GM21367 (cell line): ENCODE results near the gene USP20.

Experiments
- ATAC-seq: cut with Tn5 transposase; IDR thresholded peaks from one replicate; pipeline ENCODE4 v1.9.1; 2021; ENCODE audit not compliant: unreplicated experiment

The USP20 gene

DNA sequence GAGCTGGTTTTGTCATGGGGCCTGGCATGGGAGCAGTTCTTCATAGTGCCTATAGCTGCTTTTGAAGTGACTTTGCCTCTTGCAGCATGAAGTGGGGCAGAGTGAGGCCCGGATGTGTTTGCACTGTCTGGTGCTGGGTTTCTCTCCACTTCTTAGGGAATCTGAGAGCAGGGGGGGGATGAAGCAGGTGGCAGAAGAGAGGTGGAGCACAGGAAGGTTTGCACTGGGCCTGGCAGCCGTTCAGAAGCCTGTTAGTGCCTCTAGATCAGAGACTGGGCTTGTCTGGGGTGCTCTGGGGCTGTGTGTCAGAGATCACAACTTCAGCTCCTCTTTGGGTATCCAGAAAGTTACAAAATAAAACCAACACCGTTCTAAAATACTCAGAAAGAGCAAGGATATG is 18.4 kb downstream of the USP20 start:
- no peak for ATAC-seq

DNA sequence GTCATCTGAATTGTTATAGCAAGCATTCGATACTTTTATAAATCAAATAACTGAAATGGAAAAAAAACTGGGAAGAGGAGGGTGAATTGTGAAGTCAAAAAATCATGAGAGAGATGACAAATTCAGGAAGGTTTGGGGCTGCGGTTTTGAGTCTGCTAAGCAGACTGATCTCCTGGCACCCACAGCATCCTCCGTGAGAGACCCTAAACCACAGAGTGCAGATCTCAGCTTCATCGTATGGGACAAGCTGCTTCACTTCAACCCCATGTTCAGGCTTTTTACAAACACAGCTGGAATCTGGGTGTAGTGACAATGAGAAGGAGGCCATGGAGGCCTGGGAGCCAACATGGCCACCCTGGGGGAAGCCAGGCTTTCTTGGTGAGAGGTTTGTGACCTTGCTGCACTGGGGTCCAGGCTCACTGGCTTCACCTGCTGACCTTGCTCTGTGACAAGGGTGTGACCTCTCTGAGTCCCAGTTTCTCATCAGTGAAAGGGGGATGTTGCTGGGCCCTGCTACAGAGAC is 19.4 kb downstream of the USP20 start:
- no peak for ATAC-seq

DNA sequence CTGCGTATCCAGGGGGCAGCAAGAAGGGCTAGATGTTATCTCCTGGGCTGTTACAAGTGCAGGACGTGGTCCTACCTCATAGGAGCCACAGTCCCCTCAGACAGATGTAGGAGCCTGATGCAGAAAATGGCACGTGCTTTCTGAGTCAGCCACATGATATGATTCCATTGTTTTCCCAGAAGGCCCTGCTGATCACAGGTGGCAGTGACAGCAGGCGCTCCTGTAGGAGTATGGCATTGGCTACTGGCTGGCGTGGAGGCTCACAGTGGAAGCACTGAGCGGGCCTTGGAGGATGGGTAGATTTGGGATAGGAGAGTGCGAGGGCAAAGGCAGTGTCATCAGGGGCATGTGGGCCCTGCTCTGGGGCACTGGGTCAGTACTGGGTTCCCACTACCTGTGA is 21.9 kb downstream of the USP20 start:
- ATAC-seq, result no peak

DNA sequence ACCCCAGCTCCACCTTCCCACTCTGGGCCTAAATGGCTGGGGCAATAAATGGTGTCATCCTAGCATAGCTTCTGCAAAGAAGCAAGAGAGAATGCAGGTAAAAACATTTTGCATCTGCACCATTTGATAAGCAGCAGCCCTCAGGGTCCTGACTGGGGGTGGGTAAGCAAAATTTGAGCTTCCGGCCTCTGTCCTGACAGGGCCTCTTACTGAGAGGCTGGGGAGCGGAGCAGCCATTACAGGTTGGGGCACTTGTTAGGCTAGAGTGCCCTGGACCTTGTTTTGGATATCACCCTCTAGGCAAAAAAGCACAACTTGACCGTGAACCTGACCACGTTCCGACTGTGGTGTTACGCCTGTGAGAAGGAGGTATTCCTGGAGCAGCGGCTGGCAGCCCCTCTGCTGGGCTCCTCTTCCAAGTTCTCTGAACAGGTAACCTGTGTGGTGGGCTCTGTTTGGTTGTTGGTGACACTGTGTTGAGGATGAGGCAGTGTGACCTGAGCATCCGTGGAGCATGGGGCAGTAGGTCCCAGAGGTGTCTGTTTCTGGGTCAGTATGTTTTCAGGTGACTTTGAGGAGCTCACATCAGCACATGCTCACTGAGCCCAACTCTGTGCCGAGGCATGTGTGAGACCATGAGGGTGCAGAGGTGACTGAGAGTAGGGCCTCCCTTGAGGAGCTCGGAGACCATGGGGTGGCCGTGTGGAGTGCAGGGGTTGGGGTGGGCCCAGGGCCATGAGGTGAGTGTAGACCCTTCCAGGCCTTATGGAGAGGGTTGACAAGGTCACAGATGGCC is 23.1 kb downstream of the USP20 start:
- ATAC-seq, result no peak

DNA sequence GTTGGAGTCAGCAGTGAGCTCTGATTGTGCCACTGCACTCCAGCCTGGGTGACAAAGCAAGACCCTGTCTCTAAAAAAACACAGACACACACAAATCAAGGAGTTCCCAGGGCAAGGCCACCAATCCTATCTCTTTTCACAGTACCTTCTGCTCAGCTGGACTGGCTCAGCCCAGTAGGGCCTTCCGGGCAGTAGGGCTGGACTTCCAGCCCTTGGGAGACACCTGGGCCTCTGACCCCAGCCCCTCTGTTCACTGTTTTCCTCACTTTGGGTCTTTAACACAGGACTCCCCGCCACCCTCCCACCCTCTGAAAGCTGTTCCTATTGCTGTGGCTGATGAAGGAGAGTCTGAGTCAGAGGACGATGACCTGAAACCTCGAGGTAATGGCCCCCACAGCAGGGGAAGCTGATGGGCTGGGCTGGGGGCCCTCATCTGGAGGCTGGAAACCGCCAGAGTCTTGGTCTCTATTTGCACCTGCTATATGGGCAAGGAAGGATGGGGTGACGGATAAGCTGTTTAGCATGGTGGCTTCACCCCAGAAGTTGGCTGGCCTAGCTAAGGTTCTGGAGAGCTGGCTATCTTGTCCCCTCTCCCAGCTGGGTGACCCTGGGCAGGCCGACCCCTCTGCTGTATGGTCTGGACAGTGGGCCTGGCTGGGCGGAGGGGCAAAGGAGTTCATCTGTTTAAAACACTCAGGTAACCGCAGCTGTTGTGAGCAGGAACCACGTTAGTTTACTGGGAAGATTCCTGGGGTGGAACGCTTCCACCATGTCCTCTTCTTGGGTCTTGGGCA is 25.6 kb downstream of the USP20 start:
- ATAC-seq, result no peak

DNA sequence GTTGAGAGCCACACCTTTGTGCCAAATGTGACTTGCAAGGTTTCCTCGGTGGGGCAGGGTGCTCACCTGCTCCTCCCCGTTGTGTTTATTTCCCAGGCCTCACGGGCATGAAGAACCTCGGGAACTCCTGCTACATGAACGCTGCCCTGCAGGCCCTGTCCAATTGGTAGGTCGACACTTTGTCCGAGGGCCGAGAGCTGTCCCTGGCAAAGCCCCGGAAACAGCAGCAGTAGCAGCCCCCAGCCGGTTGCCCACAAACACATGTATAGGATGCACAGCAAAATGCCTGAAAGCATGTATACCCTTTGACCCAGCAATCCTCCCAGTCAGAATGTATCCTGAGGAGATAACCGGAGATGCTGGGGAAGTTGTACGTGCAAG is 26.2 kb downstream of the USP20 start:
- no peak for ATAC-seq

DNA sequence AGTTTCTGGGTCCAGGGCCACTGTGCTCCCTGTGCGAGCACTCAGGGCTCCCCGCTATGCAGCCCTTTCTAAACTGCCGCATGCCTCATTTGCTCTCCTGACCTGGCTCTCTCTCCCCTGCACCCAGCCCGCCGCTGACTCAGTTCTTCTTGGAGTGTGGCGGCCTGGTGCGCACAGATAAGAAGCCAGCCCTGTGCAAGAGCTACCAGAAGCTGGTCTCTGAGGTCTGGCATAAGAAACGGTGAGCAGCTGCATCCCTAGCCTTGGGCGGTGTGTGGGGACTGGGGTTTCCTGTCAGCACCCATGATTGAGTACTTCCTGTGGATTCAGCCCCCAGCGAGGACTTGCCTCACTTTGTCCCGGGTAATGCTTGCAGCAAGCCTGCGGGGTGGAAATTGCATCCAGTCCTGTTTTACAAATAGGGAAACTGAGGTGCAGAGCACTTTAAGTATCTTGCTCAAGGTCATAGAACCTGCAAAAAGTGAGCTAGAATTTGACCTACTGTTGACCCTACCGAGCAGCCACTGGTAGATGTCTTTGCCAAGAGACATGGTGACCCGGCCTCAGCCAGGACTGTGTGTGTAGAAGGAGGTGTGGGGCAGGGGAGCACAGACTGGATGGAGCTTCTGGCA is 27.9 kb downstream of the USP20 start:
- ATAC-seq, result no peak

DNA sequence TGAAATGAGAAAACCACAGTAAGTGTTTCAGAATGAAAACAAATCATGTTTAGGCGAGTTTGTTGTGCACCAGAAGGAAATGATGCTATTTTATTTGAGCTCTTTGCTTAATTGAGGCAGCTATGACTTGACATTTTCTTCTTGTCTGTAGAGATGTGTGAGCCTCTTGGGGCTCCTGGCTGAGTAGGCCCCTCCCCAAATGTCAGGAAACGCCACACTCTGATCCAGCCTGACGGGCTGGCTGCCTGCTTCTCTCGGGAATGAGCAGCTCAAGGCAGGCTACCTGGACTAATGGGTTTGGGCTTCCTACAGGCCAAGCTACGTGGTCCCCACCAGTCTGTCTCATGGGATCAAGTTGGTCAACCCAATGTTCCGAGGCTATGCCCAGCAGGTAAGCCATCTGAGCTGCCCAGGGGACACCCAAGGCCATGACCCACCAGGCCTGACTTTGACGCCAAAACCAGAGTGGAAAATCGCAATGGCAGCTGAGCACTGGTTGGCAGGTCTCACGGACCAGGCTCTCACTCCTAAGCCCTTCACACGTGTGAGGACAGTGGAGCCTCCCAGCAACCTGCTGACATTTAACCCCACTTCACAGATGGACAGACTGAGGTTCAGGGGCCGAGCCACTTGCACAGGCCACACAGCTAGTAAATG is 29.9 kb downstream of the USP20 start:
- no peak for ATAC-seq

DNA sequence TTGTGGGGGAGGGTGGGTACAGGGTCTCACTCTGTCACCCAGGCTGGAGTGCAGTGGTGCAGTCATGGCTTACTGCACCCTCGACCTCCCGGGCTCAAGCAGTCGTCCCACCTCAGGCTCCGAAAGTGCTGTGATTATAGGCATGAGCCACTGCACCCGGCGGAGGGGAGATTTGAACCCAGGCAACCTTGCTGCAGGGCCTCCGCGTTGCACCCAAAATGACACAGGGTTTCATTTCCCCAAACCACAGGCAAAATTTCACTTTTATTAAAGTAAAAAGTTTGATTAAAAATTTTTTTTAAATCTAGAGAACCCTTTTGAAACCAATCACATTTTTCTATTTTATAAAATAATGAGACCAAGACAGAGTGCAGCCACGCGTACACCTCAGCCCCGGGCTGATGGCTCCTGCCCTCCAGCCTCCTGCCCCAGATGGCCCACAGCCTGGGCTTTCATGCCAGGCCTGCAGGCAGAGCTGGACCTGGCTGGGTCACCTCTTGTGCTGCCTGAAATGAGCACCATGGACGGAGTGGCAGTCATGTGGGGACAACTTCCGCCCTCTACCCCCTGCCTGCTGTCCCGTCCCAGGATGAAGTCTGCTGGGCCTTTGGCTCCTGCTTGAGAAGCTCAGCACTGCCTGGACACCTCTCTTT is 30.5 kb downstream of the USP20 start:
- ATAC-seq, result no peak

DNA sequence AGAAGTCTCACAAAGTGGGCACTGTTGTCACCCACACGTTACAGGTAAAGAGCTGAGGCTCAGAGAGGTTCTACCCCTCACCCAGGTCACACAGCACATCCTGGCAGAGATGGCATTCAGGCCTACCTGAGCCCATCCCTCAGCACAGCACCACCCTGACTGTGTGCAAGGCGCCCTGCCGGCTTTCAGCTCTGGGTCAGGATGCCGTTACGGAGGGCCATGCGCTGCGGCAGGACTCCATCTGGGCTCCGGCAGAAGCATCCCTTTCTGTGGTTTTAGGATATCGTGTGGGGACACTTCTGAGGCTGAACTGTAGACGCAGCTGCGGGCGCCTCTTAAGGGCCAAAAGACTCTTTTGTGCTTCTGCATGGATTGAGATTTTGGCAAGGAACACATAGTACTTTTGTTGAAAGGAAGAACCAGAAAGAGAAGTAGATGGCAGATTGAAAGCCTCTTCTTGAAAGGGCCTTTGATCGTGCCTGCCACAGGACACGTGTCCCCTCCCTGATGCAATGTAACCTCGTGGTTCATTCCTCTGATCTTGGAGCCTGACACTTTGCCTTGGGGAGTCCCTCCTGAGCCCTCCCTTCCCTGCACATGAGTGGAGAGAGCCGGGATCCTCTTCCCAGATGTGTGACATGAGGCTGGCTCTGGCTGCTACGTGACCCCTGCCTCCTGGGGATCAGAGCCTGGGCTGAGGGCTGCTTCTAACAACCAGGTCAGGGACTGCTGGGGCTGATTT is 31.3 kb downstream of the USP20 start:
- no peak for ATAC-seq

DNA sequence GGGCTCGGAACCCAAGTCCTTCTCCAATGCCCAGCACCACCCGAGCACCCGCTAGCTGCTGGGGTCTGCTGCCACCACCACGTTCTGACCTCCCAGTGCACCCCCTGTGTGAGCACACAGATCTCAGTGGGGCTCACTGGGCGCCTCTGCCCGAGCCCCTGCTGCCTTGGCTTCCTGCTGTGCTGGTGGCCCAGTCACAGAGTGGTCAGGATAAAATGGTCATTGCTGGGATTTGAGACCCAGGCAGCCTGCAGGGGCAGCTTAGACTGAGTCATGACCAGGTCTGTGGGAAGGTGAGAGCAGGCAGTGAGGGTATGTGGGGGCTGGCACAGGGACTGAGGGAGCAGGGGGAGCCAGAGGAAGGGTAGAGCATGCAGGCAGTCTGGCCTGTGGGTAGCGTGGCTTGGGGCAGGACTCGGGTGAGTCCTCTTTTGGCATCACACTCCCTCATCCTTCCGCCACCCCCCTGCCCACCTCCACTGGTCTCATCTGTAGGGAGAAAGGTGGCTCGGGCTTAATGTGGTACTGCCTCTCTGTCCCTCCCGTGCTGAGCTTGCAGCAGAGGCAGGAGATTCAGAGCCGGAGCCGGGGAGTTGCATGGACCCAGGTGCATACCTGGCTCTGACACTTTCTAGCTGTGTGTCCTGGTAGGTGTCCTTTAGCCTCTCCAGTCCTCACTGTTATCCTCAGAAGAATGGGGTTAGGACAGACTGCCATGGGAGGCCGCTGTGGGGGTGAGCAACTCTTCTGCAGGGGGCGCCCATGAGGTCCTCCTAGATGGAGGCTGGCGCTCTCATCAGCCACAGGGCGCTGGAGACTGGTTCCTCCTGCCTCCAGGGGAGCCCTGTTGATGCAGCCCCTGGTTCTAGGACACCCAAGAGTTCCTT is 32.1 kb downstream of the USP20 start:
- ATAC-seq, result no peak

DNA sequence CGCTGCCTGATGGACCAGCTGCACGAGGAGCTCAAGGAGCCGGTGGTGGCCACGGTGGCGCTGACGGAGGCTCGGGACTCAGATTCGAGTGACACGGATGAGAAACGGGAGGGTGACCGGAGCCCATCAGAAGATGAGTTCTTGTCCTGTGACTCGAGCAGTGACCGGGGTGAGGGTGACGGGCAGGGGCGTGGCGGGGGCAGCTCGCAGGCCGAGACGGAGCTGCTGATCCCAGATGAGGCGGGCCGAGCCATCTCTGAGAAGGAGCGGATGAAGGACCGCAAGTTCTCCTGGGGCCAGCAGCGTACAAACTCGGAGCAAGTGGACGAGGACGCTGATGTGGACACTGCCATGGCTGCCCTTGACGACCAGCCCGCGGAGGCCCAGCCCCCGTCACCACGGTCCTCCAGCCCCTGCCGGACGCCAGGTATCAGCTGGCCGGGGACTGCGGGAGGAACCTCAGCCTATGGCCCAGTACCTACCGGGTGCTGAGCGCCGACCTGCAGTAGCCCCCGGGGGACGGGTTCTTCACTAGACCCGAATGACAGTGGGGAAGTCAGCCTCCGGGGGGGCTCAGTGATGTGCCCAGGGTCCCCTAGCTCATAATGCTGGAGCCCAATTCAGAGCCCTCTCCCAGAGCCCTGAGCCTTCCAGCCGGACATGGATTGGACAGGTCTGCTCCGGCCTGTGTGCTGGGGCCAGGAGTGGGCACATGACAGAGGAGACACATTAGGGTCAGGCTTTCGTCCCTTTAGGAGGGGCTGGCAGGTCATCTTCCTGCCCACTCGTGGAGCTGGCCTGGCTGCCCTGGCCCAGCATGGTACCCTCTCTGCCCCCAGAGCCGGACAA is 33.0 kb downstream of the USP20 start:
- ATAC-seq, result no peak

DNA sequence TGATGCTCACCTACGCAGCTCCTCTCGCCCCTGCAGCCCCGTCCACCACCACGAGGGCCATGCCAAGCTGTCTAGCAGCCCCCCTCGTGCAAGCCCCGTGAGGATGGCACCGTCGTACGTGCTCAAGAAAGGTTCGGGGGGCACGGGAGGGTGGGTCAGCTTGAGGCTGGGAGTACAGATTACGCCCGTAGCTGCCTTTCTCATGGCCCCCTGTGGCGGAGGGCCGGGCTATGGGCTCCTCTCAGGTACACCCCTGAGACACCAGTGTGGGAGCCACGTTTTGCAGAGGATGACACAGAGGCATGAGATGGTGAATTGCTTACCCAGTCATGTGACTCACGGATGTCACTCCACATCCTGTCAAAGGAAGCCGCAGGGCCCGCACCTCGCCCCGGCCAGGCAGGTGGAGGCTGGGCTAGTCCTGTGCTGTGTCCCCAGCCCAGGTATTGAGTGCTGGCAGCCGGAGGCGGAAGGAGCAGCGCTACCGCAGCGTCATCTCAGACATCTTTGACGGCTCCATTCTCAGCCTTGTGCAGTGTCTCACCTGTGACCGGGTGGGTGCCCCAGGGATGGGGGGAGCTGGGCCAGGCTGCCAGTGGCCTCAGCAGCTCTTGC is 33.7 kb downstream of the USP20 start:
- no peak for ATAC-seq

DNA sequence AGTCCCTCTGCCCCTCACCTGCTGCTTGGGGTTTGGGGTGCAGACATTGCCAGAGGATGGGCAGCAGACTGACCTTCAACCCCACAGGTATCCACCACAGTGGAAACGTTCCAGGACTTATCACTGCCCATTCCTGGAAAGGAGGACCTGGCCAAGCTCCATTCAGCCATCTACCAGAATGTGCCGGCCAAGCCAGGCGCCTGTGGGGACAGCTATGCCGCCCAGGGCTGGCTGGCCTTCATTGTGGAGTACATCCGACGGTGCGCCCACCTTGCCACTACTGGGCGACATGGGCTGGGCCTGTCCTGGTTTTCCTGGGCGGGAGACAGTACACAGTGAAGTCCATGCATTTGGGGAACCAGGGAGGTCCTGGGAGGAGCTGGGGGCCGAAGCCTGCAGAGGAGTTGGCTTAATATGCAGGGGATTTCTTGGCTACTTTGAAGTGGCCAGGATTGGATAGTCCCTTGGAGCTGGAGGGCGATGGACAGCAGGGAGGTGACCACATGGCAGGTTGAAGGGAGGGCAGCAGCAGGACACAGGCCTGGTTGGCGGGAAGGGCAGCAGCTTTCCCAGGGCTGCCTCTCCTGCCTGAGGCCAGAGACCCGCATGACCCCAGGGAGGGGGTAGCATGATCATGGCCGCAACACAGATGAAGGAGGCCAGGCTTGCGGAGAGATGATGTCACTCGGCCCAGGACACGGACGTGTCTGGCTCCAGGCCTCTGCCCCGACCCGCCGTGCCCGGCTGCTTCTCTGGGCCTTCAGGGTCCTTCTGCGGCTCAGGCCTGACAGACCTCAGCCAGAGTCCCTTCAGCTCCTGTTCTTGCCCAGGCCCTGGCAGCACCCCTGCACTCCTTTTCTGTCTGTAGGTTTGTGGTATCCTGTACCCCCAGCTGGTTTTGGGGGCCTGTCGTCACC is 34.6 kb downstream of the USP20 start:
- ATAC-seq, result no peak

DNA sequence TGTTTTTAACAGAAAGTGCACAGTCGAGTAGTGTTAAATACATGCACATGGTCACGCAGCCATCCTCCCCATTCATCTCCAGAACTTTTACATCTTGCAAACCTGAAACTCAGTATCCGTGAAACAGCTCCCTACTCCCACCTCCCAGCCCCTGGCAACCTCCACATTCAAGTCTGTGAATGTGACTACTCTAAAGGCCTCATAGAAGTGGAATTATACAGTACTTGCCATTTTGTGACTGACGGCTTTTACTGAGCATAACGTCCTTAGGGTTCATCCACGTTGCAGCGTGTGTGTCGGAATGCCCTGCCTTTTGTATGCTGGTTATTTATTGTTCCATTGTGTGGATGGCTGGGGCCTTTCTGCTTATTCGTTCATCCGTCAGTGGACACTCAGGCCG is 35.8 kb downstream of the USP20 start:
- ATAC-seq, result no peak

DNA sequence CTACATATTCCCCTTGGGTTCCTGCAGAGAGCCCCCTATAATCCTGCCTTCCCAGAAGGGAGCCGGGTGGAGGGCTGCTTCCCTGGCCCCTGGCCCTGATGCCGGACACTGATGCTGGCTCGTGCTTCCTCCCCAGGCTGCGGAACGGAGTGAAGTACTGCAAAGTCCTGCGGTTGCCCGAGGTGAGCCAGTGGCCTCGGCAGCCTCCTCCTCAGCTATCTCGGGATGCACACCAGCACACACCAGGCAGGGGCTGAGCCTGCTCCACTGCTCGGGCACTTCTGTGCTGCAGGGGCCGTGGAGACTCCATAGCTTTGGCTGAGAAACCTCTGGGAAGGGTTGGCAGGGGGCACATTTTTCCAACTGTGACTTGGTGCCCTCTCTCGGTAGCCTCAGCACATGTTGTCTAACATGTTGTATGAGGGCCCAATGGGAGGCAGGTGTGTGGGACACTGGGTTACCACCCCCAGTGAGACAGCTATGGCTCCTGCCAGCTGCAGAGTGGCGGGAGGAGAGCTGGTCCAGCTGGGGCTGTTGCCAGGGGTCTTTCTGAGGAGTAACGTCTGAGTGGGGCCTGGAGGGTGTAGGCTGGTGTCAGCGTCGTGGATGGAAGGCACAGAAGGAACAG is 38.4 kb downstream of the USP20 start:
- no peak for ATAC-seq
